Measurements from ENCODE around the gene MADD. TPM values are rescaled to one million over a fixed set of nuclear protein-coding genes. Genes with fewer than 3 reads are reported as not detected.

The MADD gene
- total RNA-seq, result 28.3 to 32.1 TPM (median 29.6 TPM) in 3 replicates
- long read RNA-seq, full-length matches to known transcripts, result 4 of 19 reads
- long read RNA-seq, partial matches to known transcripts, result 5 of 19 reads
- long read RNA-seq, other reads (novel, unspliced or antisense), result 10 of 19 reads

DNA sequence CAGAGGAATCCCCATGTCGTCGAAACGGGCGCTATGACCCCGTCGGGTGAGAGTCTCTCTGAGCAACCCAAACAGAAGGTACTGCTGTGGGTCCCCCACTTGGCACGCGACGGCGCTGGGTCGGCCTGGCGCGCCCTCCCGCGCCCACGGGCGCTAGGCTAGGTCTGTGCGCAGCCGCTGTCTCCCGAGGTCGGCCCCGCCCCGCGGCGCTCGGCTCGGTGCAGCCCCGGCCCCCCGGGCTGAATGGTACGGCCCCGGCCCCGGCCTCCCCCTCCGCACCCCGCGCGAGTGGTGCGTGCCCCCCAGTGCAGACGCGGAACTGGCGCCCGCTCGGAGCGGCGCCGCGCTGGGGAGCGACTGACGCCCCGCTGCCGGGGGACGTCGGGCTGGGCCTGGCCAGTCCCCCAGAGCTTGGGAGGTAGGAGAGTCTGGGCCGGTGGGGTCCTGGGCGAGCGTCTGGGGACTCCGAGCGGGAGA, at the start of gene MADD:
MADD (plus strand) TSS at position 305 of the 477 bp plus-strand sequence.
- TF ChIP-seq, protein P1, sequence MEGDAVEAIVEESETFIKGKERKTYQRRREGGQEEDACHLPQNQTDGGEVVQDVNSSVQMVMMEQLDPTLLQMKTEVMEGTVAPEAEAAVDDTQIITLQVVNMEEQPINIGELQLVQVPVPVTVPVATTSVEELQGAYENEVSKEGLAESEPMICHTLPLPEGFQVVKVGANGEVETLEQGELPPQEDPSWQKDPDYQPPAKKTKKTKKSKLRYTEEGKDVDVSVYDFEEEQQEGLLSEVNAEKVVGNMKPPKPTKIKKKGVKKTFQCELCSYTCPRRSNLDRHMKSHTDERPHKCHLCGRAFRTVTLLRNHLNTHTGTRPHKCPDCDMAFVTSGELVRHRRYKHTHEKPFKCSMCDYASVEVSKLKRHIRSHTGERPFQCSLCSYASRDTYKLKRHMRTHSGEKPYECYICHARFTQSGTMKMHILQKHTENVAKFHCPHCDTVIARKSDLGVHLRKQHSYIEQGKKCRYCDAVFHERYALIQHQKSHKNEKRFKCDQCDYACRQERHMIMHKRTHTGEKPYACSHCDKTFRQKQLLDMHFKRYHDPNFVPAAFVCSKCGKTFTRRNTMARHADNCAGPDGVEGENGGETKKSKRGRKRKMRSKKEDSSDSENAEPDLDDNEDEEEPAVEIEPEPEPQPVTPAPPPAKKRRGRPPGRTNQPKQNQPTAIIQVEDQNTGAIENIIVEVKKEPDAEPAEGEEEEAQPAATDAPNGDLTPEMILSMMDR (IDR thresholded peaks at IDR 0.05), result no peak
- peaks cover 46% of the 10 kb centered on the region for H3K4me1 Mint-ChIP-seq (ENCODE audit: low read depth)
- peak within 1 kb of the TSS; percentile 86 for H3K4me3 Mint-ChIP-seq (ENCODE audit: unreplicated experiment)
- no peaks in the 10 kb centered on the region for H3K9me3 Mint-ChIP-seq (ENCODE audit: low read depth)
- H3K36me3 Mint-ChIP-seq (ENCODE audit: low read depth), result no peaks in the 10 kb centered on the region
- DNase-seq (ENCODE audit: low spot score), result no peak
- H3K27ac Mint-ChIP-seq (ENCODE audit: unreplicated experiment), result peak within 1 kb of the TSS; percentile 95
- no peaks in the 10 kb centered on the region for H3K27me3 Mint-ChIP-seq (ENCODE audit: low read depth)

DNA sequence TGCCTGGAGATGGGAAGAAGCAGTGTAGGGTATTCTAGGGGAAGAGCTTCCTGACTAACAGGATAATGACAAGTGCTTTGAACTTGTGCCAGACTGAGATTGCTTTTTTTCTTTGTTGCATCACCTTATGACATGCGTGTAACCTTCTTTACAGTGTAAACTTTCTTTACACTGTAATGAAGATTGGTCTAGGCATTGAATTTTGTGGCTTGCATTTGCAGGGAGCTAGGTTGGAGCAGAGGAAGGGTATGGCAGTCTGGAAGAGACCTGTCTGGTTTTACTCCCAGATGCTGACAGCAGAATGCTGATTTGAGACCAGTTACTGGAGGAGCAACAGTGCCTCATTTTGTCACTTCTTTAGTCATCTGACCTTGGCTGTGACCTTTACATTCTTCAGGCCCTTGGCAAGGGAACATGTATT, 49.5 kb upstream of the MADD start:
- no peaks in the 10 kb centered on the region for H3K9me3 Mint-ChIP-seq (ENCODE audit: low read depth)
- H3K4me3 Mint-ChIP-seq (ENCODE audit: unreplicated experiment), result peak overlapping the region; percentile 36
- TF ChIP-seq, protein P1 (IDR thresholded peaks at IDR 0.05), result no peak
- peaks cover 71% of the 10 kb centered on the region for H3K4me1 Mint-ChIP-seq (ENCODE audit: low read depth)
- no peak for DNase-seq (ENCODE audit: low spot score)
- no peaks in the 10 kb centered on the region for H3K27me3 Mint-ChIP-seq (ENCODE audit: low read depth)
- peak overlapping the region; percentile 97 for H3K27ac Mint-ChIP-seq (ENCODE audit: unreplicated experiment)
- H3K36me3 Mint-ChIP-seq (ENCODE audit: low read depth), result peaks cover 12% of the 10 kb centered on the region

DNA sequence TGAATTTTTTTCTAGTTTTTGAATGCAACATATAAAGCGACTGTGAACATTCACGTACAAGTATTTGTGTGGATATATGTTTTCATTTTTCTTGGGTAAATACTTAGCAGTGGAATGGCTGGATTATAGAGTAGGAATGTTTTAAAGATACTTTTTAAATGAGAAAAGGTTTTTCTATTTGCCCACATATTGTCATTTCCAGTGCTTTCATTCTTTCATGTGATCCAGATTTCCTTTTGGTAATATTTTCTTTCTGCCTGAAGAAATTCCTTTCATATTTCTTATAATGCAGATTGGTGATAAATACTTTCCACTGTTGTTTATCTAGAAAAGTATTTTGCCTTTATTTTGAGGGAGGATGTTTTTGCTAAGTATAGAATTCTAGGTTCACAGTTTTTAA, 47.2 kb upstream of the MADD start:
- Mint-ChIP-seq H3K4me1 (ENCODE audit: low read depth) (peaks cover 52% of the 10 kb centered on the region), H3K4me3 (ENCODE audit: unreplicated experiment) (no peak overlapping the region), H3K27me3 (ENCODE audit: low read depth) (no peaks in the 10 kb centered on the region), H3K27ac (ENCODE audit: unreplicated experiment) (peak overlapping the region; percentile 81), H3K9me3 (ENCODE audit: low read depth) (no peaks in the 10 kb centered on the region), H3K36me3 (ENCODE audit: low read depth) (peaks cover 19% of the 10 kb centered on the region)
- DNase-seq (ENCODE audit: low spot score), result no peak
- TF ChIP-seq, protein P1 (IDR thresholded peaks at IDR 0.05), result no peak

DNA sequence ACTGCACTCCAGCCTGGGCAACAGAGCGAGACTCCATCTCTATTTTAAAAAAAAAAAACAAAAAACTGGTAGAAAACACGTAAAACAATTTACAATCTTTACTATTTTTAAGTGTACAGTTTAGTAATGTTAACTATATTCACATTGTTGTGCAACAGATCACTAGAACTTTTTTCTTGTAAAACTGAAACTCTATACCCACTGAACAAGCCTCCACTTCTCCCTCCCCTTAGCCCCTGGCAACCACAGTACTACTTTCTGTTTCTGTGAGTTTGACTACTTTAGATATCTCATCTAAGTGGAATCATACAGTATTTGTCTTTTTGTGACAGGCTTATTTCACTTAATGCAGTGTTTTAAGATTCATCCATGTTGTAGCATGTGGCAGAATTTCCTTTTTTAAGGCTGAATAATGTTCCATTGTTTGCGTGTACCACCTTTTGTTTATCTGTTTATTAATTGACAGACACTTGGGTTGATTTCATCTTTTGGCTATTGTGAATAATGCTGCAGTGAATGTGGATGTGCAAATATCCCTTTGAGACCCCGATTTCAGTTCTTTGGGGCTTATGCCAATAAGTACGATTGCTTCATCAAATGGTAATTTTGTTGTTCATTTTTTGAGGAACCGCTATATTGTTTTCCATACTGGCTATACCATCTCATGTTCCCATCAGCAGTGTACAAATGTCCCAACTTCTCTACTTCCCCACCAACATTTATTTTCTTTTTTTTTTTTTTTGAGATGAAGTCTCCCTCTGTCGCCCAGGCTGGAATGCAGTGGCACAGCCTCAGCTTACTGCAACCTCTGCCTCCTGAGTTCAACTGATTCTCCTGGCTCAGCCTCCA, 44.2 kb upstream of the MADD start:
- Mint-ChIP-seq H3K27ac (ENCODE audit: unreplicated experiment) (no peak overlapping the region), H3K4me1 (ENCODE audit: low read depth) (peaks cover 32% of the 10 kb centered on the region), H3K9me3 (ENCODE audit: low read depth) (no peaks in the 10 kb centered on the region), H3K36me3 (ENCODE audit: low read depth) (peaks cover 18% of the 10 kb centered on the region), H3K4me3 (ENCODE audit: unreplicated experiment) (no peak overlapping the region), H3K27me3 (ENCODE audit: low read depth) (no peaks in the 10 kb centered on the region)
- TF ChIP-seq, protein P1 (IDR thresholded peaks at IDR 0.05), result no peak
- DNase-seq (ENCODE audit: low spot score), result no peak

DNA sequence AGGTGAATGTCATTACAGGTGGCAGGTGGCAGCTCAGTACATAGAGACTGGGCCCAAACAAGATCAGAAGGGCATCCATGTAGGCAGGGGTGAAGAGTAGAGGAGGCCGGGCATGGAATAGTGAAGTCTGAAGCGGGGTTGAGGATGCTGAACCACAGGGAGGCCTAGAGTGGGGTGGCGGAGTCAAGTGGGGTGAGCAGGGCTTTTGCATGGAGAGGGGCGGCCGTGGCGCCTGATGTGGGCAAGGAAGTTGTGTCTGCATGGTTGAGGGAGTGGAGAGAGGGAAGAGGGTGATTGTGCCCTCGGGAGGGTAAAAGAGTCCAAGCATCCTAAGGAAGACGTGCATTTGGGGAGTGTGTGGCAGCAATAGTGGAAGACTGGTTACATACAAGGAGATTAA, 40.8 kb upstream of the MADD start:
- Mint-ChIP-seq H3K36me3 (ENCODE audit: low read depth) (peaks cover 18% of the 10 kb centered on the region), H3K9me3 (ENCODE audit: low read depth) (no peaks in the 10 kb centered on the region), H3K27ac (ENCODE audit: unreplicated experiment) (no peak overlapping the region), H3K27me3 (ENCODE audit: low read depth) (no peaks in the 10 kb centered on the region), H3K4me3 (ENCODE audit: unreplicated experiment) (no peak overlapping the region), H3K4me1 (ENCODE audit: low read depth) (peaks cover 15% of the 10 kb centered on the region)
- DNase-seq (ENCODE audit: low spot score), result no peak
- TF ChIP-seq, protein P1 (IDR thresholded peaks at IDR 0.05), result no peak

Data from chondrocyte (in vitro differentiated cells).